HFF-Myc (cell line): ENCODE results near the gene SEC22B.
A peak's percentile ranks its signal among the peaks of the same experiment; 100 is the strongest.
"Not testable (repeated sequence)": the region's sequence is repeated elsewhere in the genome, so short reads cannot be mapped to it uniquely, and the experiment has no call there.

Experiments used
- DNase-seq: peaks from one replicate; pipeline ENCODE4 v3.0.0-alpha.2; 2011; ENCODE audit warnings: low read depth; ENCODE audit errors: extremely low read depth
- H3K4me3 ChIP-seq: replicated peaks from 2 replicates; pipeline ENCODE4 v1.5.1; 2011; ENCODE audit warnings: low read depth, mild to moderate bottlenecking, control low read depth, low read length
- CTCF ChIP-seq: IDR thresholded peaks from 2 replicates; pipeline ENCODE4 v1.5.1; 2012; ENCODE audit warnings: mild to moderate bottlenecking, low read depth, low read length, control low read depth; ENCODE audit errors: missing control alignments

SEC22B gene

GRCh38 chr1:120162015-120162414 lies 14.3 kb downstream of the SEC22B start:
- not testable (repeated sequence) for DNase-seq, H3K4me3 ChIP-seq

- not testable (repeated sequence) for DNase-seq
Measured at GRCh38 chr1:120158495-120158894, 17.8 kb downstream of the SEC22B start.

GRCh38 chr1:120158086-120158485 lies 18.2 kb downstream of the SEC22B start:
- DNase-seq, H3K4me3 ChIP-seq: not testable (repeated sequence)

More at GRCh38 chr1:120158495-120158894, 17.8 kb downstream of the SEC22B start:
- not testable (repeated sequence) for H3K4me3 ChIP-seq

- not testable (repeated sequence) for DNase-seq, H3K4me3 ChIP-seq
Measured at GRCh38 chr1:120150138-120150822, 26.0 kb downstream of the SEC22B start.

GRCh38 chr1:120149420-120150059 lies 26.8 kb downstream of the SEC22B start:
- not testable (repeated sequence) for DNase-seq, H3K4me3 ChIP-seq

GRCh38 chr1:120145806-120146205 lies 30.5 kb downstream of the SEC22B start:
- H3K4me3 ChIP-seq, DNase-seq: not testable (repeated sequence)
- peak; percentile 7 for TF ChIP-seq CTCF

- not testable (repeated sequence) for H3K4me3 ChIP-seq, DNase-seq
Measured at GRCh38 chr1:120144626-120145025, 31.7 kb downstream of the SEC22B start.

- not testable (repeated sequence) for H3K4me3 ChIP-seq, DNase-seq
Measured at GRCh38 chr1:120144169-120144568, 32.2 kb downstream of the SEC22B start.

GRCh38 chr1:120143334-120143733 lies 33.0 kb downstream of the SEC22B start:
- DNase-seq, H3K4me3 ChIP-seq: not testable (repeated sequence)

GRCh38 chr1:120142512-120143263 lies 33.6 kb downstream of the SEC22B start:
- DNase-seq, H3K4me3 ChIP-seq: not testable (repeated sequence)

GRCh38 chr1:120141865-120142264 lies 34.5 kb downstream of the SEC22B start:
- H3K4me3 ChIP-seq = not testable (repeated sequence)

GRCh38 chr1:120140656-120141265 lies 35.6 kb downstream of the SEC22B start:
- H3K4me3 ChIP-seq, DNase-seq: not testable (repeated sequence)

More at GRCh38 chr1:120141865-120142264, 34.5 kb downstream of the SEC22B start:
- not testable (repeated sequence) for DNase-seq

- H3K4me3 ChIP-seq, DNase-seq: not testable (repeated sequence)
Measured at GRCh38 chr1:120136086-120136485, 40.2 kb downstream of the SEC22B start.

GRCh38 chr1:120133928-120134325 lies 42.4 kb downstream of the SEC22B start:
- DNase-seq, H3K4me3 ChIP-seq: not testable (repeated sequence)
